ENCODE data around the gene PRDM15.

- TF ChIP-seq EZH2phosphoT487 (IDR thresholded peaks at IDR 0.05; ENCODE audit: unreplicated experiment) (no peak), CTCF (conservative IDR thresholded peaks at IDR 0.05; ENCODE audit: low read depth in 2 of 2) (no peak), EZH2 (IDR thresholded peaks at IDR 0.05; ENCODE audit: low read depth, unreplicated experiment) (no peak), ZNF462 (CRISPR knock-in tag; IDR thresholded peaks at IDR 0.05) (no peak), REST (IDR thresholded peaks at IDR 0.05; ENCODE audit: unreplicated experiment) (no peak), POLR2AphosphoS5 (IDR thresholded peaks at IDR 0.05; ENCODE audit: low read depth) (no peak), STAT1 (IDR thresholded peaks at IDR 0.05; ENCODE audit: unreplicated experiment) (no peak), CREB1 (CRISPR knock-in tag; IDR thresholded peaks at IDR 0.05; ENCODE audit: low read depth) (no peak), JUNB (IDR thresholded peaks at IDR 0.05; ENCODE audit: unreplicated experiment) (no peak)
Observed at GRCh38 chr21:41846536-41846935, 32.6 kb downstream of the PRDM15 start.

All from GM23338 (cell line).